GM21619 (cell line): ENCODE data around the gene METTL21A.
"Not testable (repeated sequence)": the region's sequence is repeated elsewhere in the genome, so short reads cannot be mapped to it uniquely, and the experiment has no call there.

Experiments used
- ATAC-seq: cut with Tn5 transposase; IDR thresholded peaks from one replicate; pipeline ENCODE4 v1.9.1; 2021; ENCODE audit not compliant: unreplicated experiment

Gene METTL21A

GRCh38 chr2:207625014-207625907 is at the start of gene METTL21A:
Gene METTL21A, minus strand, starts transcription at chr2:207625394. Its CDS starts 1,019 bp downstream, at chr2:207624375.
- ATAC-seq, result peak; percentile 59

GRCh38 chr2:207674826-207675225 is 49.6 kb upstream of the METTL21A start:
- no peak for ATAC-seq

- ATAC-seq, result no peak
Measured at GRCh38 chr2:207674266-207674774, 49.1 kb upstream of the METTL21A start.

GRCh38 chr2:207673431-207673830 is 48.2 kb upstream of the METTL21A start:
- no peak for ATAC-seq

- ATAC-seq, result no peak
Measured at GRCh38 chr2:207670887-207671286, 45.7 kb upstream of the METTL21A start.

- ATAC-seq, result no peak
Measured at GRCh38 chr2:207663870-207664545, 38.8 kb upstream of the METTL21A start.

GRCh38 chr2:207662203-207662602 is 37.0 kb upstream of the METTL21A start:
- peak; percentile 91 for ATAC-seq

GRCh38 chr2:207660994-207661393 is 35.8 kb upstream of the METTL21A start:
- ATAC-seq, result no peak

- no peak for ATAC-seq
Measured at GRCh38 chr2:207658156-207658555, 33.0 kb upstream of the METTL21A start.

- ATAC-seq, result no peak
Measured at GRCh38 chr2:207655000-207655399, 29.8 kb upstream of the METTL21A start.

- not testable (repeated sequence) for ATAC-seq
Measured at GRCh38 chr2:207646582-207646981, 21.4 kb upstream of the METTL21A start.

GRCh38 chr2:207643892-207644291 is 18.7 kb upstream of the METTL21A start:
- no peak for ATAC-seq

- no peak for ATAC-seq
Measured at GRCh38 chr2:207640661-207641060, 15.5 kb upstream of the METTL21A start.

GRCh38 chr2:207640160-207640559 is 15.0 kb upstream of the METTL21A start:
- ATAC-seq, result no peak

GRCh38 chr2:207639288-207639687 is 14.1 kb upstream of the METTL21A start:
- not testable (repeated sequence) for ATAC-seq

- no peak for ATAC-seq
Measured at GRCh38 chr2:207635468-207636200, 10.4 kb upstream of the METTL21A start.

- ATAC-seq, result no peak
Measured at GRCh38 chr2:207633686-207634085, 8.5 kb upstream of the METTL21A start.

- peak; percentile 45 for ATAC-seq
Measured at GRCh38 chr2:207632575-207633493, 7.6 kb upstream of the METTL21A start.

GRCh38 chr2:207630491-207630890 is 5.3 kb upstream of the METTL21A start:
- no peak for ATAC-seq

- ATAC-seq, result no peak
Measured at GRCh38 chr2:207629553-207629952, 4.4 kb upstream of the METTL21A start.
